ENCODE results near the gene RBMS2. TPM values are rescaled to one million over a fixed set of nuclear protein-coding genes. Genes with fewer than 3 reads are reported as not detected.

RBMS2 gene
- total and polyA plus RNA-seq, 2 donors (not counting 1 experiment from before 2014, with no cell fraction given) = 0.81 to 7.6 TPM

DNA sequence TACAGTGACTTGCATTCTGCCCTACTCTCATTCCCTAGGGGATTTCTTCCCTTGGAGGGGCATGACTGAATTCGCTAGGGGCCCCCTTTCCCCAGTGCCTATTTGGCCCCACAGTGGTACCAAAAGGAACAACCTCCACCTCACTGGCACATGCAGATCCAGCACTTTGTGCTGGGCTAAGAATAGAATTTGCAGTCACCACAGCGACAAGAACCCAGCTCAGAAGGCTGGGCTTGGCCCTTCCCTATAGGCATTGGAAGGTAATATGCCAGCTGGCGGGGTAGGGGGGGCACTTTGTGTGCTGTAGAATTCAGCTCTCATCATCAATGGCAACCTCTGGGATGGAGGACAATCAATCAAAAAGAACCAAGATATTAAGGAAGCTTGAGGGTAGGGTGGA is 94.6 kb downstream of the RBMS2 start:
- no peak overlapping the region for H3K9ac ChIP-seq (ENCODE audit: low read length)
- CTCF ChIA-PET = interaction anchor here (0.6 to 1.1 kb wide), 3 partner anchors 21 to 74 kb away, joined by 4 to 5 read pairs (median 4); no protein-coding TSS in a partner anchor
- no peak for ATAC-seq (ENCODE audit: low read depth)
- H3K4me1 Mint-ChIP-seq = peaks cover 25% of the 10 kb centered on the region
- DNase-seq = no peak
- H3K79me2 ChIP-seq (ENCODE audit: control insufficient read depth, insufficient read depth, low read length) = peaks cover 67% of the 10 kb centered on the region
- no peaks in the 10 kb centered on the region for H3K9me3 ChIP-seq (ENCODE audit: control extremely low read depth in 1 of 3, control insufficient read depth in 2 of 3, insufficient read depth in 1 of 3, low read length in 2 of 3)
- peaks cover 82% of the 10 kb centered on the region for H4K20me1 ChIP-seq (ENCODE audit: control insufficient read depth, insufficient read depth, low read length, poor library complexity, severe bottlenecking)
- H3K27ac Mint-ChIP-seq = no peak overlapping the region
- H3K27me3 ChIP-seq (replicated peaks in 1 of 4; ENCODE audit: control extremely low read depth in 1 of 4, control insufficient read depth in 3 of 4, insufficient read depth in 4 of 4, low read length in 3 of 4) = no peaks in the 10 kb centered on the region
- H2AFZ ChIP-seq (ENCODE audit: insufficient read depth, low read depth, low read length, poor library complexity, severe bottlenecking) = no peak overlapping the region
- H3K4me3 ChIP-seq (ENCODE audit: control extremely low read depth in 1 of 5, extremely low read depth in 1 of 5, insufficient read depth in 1 of 5, low read depth in 2 of 5, low read length in 4 of 5) = no peak overlapping the region
- POLR2A ChIA-PET = interaction anchor here (0.6 to 1.4 kb wide), 2 partner anchors 13 to 43 kb away, joined by 4 read pairs; no protein-coding TSS in a partner anchor
- H3K4me2 ChIP-seq (replicated peaks; ENCODE audit: low read depth, low read length, poor library complexity, severe bottlenecking) = no peak overlapping the region
- H3K27ac ChIP-seq (ENCODE audit: low read length in 2 of 2) = no peak overlapping the region
- H3K4me1 ChIP-seq (ENCODE audit: control insufficient read depth in 2 of 2, insufficient read depth in 2 of 2, low read length in 2 of 2) = no peaks in the 10 kb centered on the region
- TF ChIP-seq EZH2 (IDR thresholded peaks at IDR 0.05; ENCODE audit: borderline replicate concordance, insufficient read depth, low read depth, low read length, poor library complexity, severe bottlenecking) = no peak
- TF ChIP-seq, protein P1, sequence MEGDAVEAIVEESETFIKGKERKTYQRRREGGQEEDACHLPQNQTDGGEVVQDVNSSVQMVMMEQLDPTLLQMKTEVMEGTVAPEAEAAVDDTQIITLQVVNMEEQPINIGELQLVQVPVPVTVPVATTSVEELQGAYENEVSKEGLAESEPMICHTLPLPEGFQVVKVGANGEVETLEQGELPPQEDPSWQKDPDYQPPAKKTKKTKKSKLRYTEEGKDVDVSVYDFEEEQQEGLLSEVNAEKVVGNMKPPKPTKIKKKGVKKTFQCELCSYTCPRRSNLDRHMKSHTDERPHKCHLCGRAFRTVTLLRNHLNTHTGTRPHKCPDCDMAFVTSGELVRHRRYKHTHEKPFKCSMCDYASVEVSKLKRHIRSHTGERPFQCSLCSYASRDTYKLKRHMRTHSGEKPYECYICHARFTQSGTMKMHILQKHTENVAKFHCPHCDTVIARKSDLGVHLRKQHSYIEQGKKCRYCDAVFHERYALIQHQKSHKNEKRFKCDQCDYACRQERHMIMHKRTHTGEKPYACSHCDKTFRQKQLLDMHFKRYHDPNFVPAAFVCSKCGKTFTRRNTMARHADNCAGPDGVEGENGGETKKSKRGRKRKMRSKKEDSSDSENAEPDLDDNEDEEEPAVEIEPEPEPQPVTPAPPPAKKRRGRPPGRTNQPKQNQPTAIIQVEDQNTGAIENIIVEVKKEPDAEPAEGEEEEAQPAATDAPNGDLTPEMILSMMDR (IDR thresholded peaks at IDR 0.05) = no peak
- no peaks in the 10 kb centered on the region for H3K27me3 Mint-ChIP-seq
- intact Hi-C loops (cut with micrococcal nuclease) = no loop called here
- WGBS (ENCODE audit: insufficient coverage) = 90% methylated on average over 2 of the region's 3 CpGs
- no peaks in the 10 kb centered on the region for H3K9me3 Mint-ChIP-seq (ENCODE audit: insufficient read depth)
- peaks cover 15 to 88% of the 10 kb centered on the region in 2 experiments for H3K36me3 ChIP-seq (replicated peaks in 1 of 2; ENCODE audit: control extremely low read depth in 1 of 2, control insufficient read depth in 1 of 2, extremely low read depth in 1 of 2, insufficient read depth in 2 of 2, low read length in 1 of 2)
- H3K4me3 Mint-ChIP-seq = no peak overlapping the region

DNA sequence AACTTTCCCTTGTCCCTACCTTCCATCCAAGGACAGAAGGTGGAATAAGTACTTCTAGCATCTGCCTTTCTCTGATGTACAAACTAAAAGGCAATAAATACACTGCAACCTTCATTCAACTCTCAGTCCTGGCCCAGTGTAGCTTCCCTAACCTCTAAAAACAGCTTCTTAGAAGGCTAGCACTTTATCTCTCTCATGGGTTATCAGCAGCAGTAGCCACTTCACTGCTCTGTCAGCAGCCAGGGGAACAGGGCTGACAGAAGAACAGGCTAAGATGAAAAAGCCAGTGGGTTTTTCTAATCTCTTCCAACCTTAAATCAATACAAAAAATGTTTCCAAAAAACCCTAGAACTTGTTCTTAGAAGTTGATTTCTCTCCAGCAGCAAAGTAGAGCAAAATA is 95.3 kb downstream of the RBMS2 start:
- DNase-seq = no peak
- Histone ChIP-seq H3K9ac (ENCODE audit: low read length) (no peak overlapping the region), H4K20me1 (ENCODE audit: control insufficient read depth, insufficient read depth, low read length, poor library complexity, severe bottlenecking) (peaks cover 82% of the 10 kb centered on the region), H3K27ac (ENCODE audit: low read length in 2 of 2) (no peak overlapping the region), H3K27me3 (replicated peaks in 1 of 4; ENCODE audit: control extremely low read depth in 1 of 4, control insufficient read depth in 3 of 4, insufficient read depth in 4 of 4, low read length in 3 of 4) (no peaks in the 10 kb centered on the region), H3K36me3 (replicated peaks in 1 of 2; ENCODE audit: control extremely low read depth in 1 of 2, control insufficient read depth in 1 of 2, extremely low read depth in 1 of 2, insufficient read depth in 2 of 2, low read length in 1 of 2) (peaks cover 13 to 84% of the 10 kb centered on the region in 2 experiments), H2AFZ (ENCODE audit: insufficient read depth, low read depth, low read length, poor library complexity, severe bottlenecking) (no peak overlapping the region), H3K4me3 (ENCODE audit: control extremely low read depth in 1 of 5, extremely low read depth in 1 of 5, insufficient read depth in 1 of 5, low read depth in 2 of 5, low read length in 4 of 5) (no peak overlapping the region), H3K9me3 (ENCODE audit: control extremely low read depth in 1 of 3, control insufficient read depth in 2 of 3, insufficient read depth in 1 of 3, low read length in 2 of 3) (no peaks in the 10 kb centered on the region), H3K79me2 (ENCODE audit: control insufficient read depth, insufficient read depth, low read length) (peaks cover 74% of the 10 kb centered on the region), H3K4me1 (ENCODE audit: control insufficient read depth in 2 of 2, insufficient read depth in 2 of 2, low read length in 2 of 2) (no peaks in the 10 kb centered on the region), H3K4me2 (replicated peaks; ENCODE audit: low read depth, low read length, poor library complexity, severe bottlenecking) (no peak overlapping the region)
- no peaks in the 10 kb centered on the region for H3K9me3 Mint-ChIP-seq (ENCODE audit: insufficient read depth)
- ChIA-PET POLR2A (interaction anchor here (1.4 kb wide), 1 partner anchor 12 kb away, joined by 4 read pairs; no protein-coding TSS in a partner anchor), CTCF (interaction anchor here (0.9 to 1.1 kb wide), 2 partner anchors 20 to 73 kb away, joined by 4 to 5 read pairs; no protein-coding TSS in a partner anchor)
- no peak overlapping the region for H3K4me3 Mint-ChIP-seq
- TF ChIP-seq, protein P1 (IDR thresholded peaks at IDR 0.05) = no peak
- TF ChIP-seq EZH2 (IDR thresholded peaks at IDR 0.05; ENCODE audit: borderline replicate concordance, insufficient read depth, low read depth, low read length, poor library complexity, severe bottlenecking) = no peak
- H3K27ac Mint-ChIP-seq = no peak overlapping the region
- intact Hi-C loops (cut with micrococcal nuclease) = no loop called here
- H3K4me1 Mint-ChIP-seq = peaks cover 27% of the 10 kb centered on the region
- no peak for ATAC-seq (ENCODE audit: low read depth)
- no peaks in the 10 kb centered on the region for H3K27me3 Mint-ChIP-seq
